PC-3 (cell line): Measurements from ENCODE around the gene RENBP. TPM values are rescaled to one million over a fixed set of nuclear protein-coding genes. Genes with fewer than 3 reads are reported as not detected.
A peak's percentile ranks its signal among the peaks of the same experiment; 100 is the strongest.

Experiments used
- ATAC-seq: fragments of 200-7000 bp; cut with Tn5 transposase; 2 replicates; pipeline ENCODE4 v1.9.1; 2020; ENCODE audit warnings: mild to moderate bottlenecking, moderate library complexity
- BruUV-seq: library from RNA; stranded (reverse); fragments of 400-500 nt; replicated peaks from 2 replicates; lab custom pipeline; 2021; lab: Mats Ljungman, UMichigan
- CTCF ChIA-PET: fragments of 300-600 bp; sonication (Branson Sonifier 250); formaldehyde crosslinking; loops from one replicate; lab custom pipeline; 2022; ENCODE audit warnings: antibody characterized with exemption; lab: Charles Lee
- POLR2A ChIA-PET: fragments of 300-600 bp; sonication (Branson Sonifier 250); formaldehyde crosslinking; loops from one replicate; lab custom pipeline; 2022; ENCODE audit warnings: antibody characterized with exemption; ENCODE audit not compliant: unreplicated experiment; lab: Charles Lee
- DNase-seq: peaks from one replicate; pipeline ENCODE4 v3.0.0-alpha.2; 2015
- H2AFZ ChIP-seq: fragments of 300-600 bp; sonication (generic); 2 replicates; pipeline ENCODE4 v1.6.0; 2016; ENCODE audit warnings: antibody characterized with exemption, low read length
- H3F3A ChIP-seq: fragments of 300-600 bp; sonication (generic); one replicate; pipeline ENCODE4 v1.6.0; 2017; ENCODE audit warnings: antibody characterized with exemption, low read length, control low read depth, mild to moderate bottlenecking; ENCODE audit not compliant: unreplicated experiment
- H3K27ac ChIP-seq: fragments of 300-600 bp; sonication (generic); 2 replicates; pipeline ENCODE4 v1.5.1; 2016; ENCODE audit warnings: mild to moderate bottlenecking, low read length
- H3K27me3 ChIP-seq: fragments of 300-600 bp; sonication (generic); 2 replicates; pipeline ENCODE4 v1.6.1; 2016; ENCODE audit warnings: low read length, mixed read lengths
- H3K36me3 ChIP-seq: fragments of 300-600 bp; sonication (generic); 2 replicates; pipeline ENCODE4 v1.6.1; 2016; ENCODE audit warnings: low read depth, mixed run types, low read length, mixed read lengths
- H3K4me1 ChIP-seq: fragments of 300-600 bp; sonication (generic); 2 replicates; pipeline ENCODE4 v1.5.1; 2016; ENCODE audit warnings: low read length; ENCODE audit not compliant: insufficient read depth
- H3K4me2 ChIP-seq: fragments of 300-600 bp; sonication (generic); 2 replicates; pipeline ENCODE4 v1.6.0; 2016; ENCODE audit warnings: low read length
- H3K4me3 ChIP-seq: fragments of 300-600 bp; sonication (generic); 2 replicates; pipeline ENCODE4 v1.5.1; 2016; ENCODE audit warnings: mild to moderate bottlenecking, low read length, mixed read lengths
- H3K79me2 ChIP-seq: fragments of 300-600 bp; sonication (generic); 2 replicates; pipeline ENCODE4 v1.6.1; 2017; ENCODE audit warnings: low read length, mixed read lengths
- H3K9ac ChIP-seq: fragments of 300-600 bp; sonication (generic); 2 replicates; pipeline ENCODE4 v1.6.0; 2016; ENCODE audit warnings: mild to moderate bottlenecking, low read length
- H3K9me2 ChIP-seq: fragments of 300-600 bp; sonication (generic); replicated peaks from 2 replicates; pipeline ENCODE4 v1.6.1; 2016; ENCODE audit warnings: mixed run types, low read length, mixed read lengths
- H3K9me3 ChIP-seq: fragments of 300-600 bp; sonication (generic); 2 replicates; pipeline ENCODE4 v1.6.1; 2016; ENCODE audit warnings: low read length, mixed read lengths
- H4K20me1 ChIP-seq: fragments of 300-600 bp; sonication (generic); 2 replicates; pipeline ENCODE4 v1.6.1; 2016; ENCODE audit warnings: low read length, mixed read lengths
- CTCF ChIP-seq: fragments of 300-600 bp; sonication (generic); conservative IDR thresholded peaks from 2 replicates; pipeline ENCODE4 v1.5.1; 2017; ENCODE audit warnings: antibody characterized with exemption, low read depth, mild to moderate bottlenecking, low read length
- EZH2 ChIP-seq: fragments of 300-600 bp; sonication (generic); IDR thresholded peaks from one replicate; pipeline ENCODE4 v1.6.1; 2017; ENCODE audit warnings: antibody characterized with exemption, mild to moderate bottlenecking, low read length; ENCODE audit not compliant: unreplicated experiment
- EZH2phosphoT487 ChIP-seq: fragments of 300-600 bp; sonication (generic); IDR thresholded peaks from 2 replicates; pipeline ENCODE4 v1.6.1; 2018; ENCODE audit warnings: mild to moderate bottlenecking, antibody characterized with exemption, low read length, borderline replicate concordance
- intact Hi-C: fragments of 100-400 bp; cut with micrococcal nuclease; formaldehyde crosslinking; loops from 2 replicates; pipeline ENCODE4 v1.9.0; 2023
- total RNA-seq: library from RNA; depleted of rRNA; stranded (reverse); fragments of >200 nt; gene quantifications from 2 replicates; pipeline ENCODE4 v1.2.3, GENCODE V29; 2014

RENBP gene
- total RNA-seq, 1 experiment from 2014 or later, result not detected

- DNase-seq (no peak), ATAC-seq (no peak)
- Histone ChIP-seq H2AFZ (no peak overlapping the region), H3K79me2 (no peaks in the 10 kb centered on the region), H3K9ac (no peak overlapping the region), H3K9me2 (no peaks in the 10 kb centered on the region), H3K4me1 (no peaks in the 10 kb centered on the region), H3K27ac (no peak overlapping the region), H3K4me2 (no peak overlapping the region), H3K4me3 (no peak overlapping the region), H3F3A (no peaks in the 10 kb centered on the region), H3K27me3 (no peaks in the 10 kb centered on the region), H4K20me1 (no peaks in the 10 kb centered on the region), H3K36me3 (peaks cover 28% of the 10 kb centered on the region), H3K9me3 (no peaks in the 10 kb centered on the region)
- BruUV-seq, result TSS peak; percentile 36
- intact Hi-C loops, result no loop called here
- POLR2A ChIA-PET, result no interaction called here
- CTCF ChIA-PET, result no interaction called here
- TF ChIP-seq CTCF (no peak), EZH2 (no peak), EZH2phosphoT487 (no peak)
These were observed 4.7 kb upstream of the RENBP start for GRCh38 chrX:153948847-153949805.

GRCh38 chrX:153948002-153948466 lies 3.6 kb upstream of the RENBP start:
- CTCF ChIA-PET, result no interaction called here
- peaks cover 21% of the 10 kb centered on the region for H3K36me3 ChIP-seq
- no peak for ATAC-seq
- TF ChIP-seq EZH2phosphoT487, result no peak
- TF ChIP-seq CTCF, result no peak
- no peak for TF ChIP-seq EZH2
- DNase-seq, result no peak
- no peak overlapping the region for H3K4me3 ChIP-seq
- no peak overlapping the region for H3K27ac ChIP-seq
- H3K4me2 ChIP-seq, result no peak overlapping the region
- no peaks in the 10 kb centered on the region for H3K79me2 ChIP-seq
- H3K4me1 ChIP-seq, result no peaks in the 10 kb centered on the region
- no peak overlapping the region for H3K9ac ChIP-seq
- no peaks in the 10 kb centered on the region for H3K27me3 ChIP-seq
- POLR2A ChIA-PET, result no interaction called here
- no TSS peak for BruUV-seq
- no peaks in the 10 kb centered on the region for H3K9me3 ChIP-seq
- no peak overlapping the region for H2AFZ ChIP-seq
- no peaks in the 10 kb centered on the region for H4K20me1 ChIP-seq
- intact Hi-C loops, result no loop called here
- H3F3A ChIP-seq, result no peaks in the 10 kb centered on the region
- no peaks in the 10 kb centered on the region for H3K9me2 ChIP-seq
